PC-9 (cell line): Measurements from ENCODE around the gene NAT16. TPM values are rescaled to one million over a fixed set of nuclear protein-coding genes. Genes with fewer than 3 reads are reported as not detected.

Experiments used
- BruUV-seq: library from RNA; stranded (reverse); fragments of 400-500 nt; replicated peaks from 2 replicates; lab custom pipeline; 2021; lab: Mats Ljungman, UMichigan
- CTCF ChIA-PET: fragments of 300-600 bp; sonication (Branson Sonifier 250); formaldehyde crosslinking; loops from one replicate; lab custom pipeline; 2022; ENCODE audit warnings: antibody characterized with exemption; lab: Charles Lee
- POLR2A ChIA-PET: fragments of 300-600 bp; sonication (Branson Sonifier 250); formaldehyde crosslinking; loops from one replicate; lab custom pipeline; 2022; ENCODE audit warnings: antibody characterized with exemption; ENCODE audit not compliant: unreplicated experiment; lab: Charles Lee
- DNase-seq, 2 experiments: peaks; one replicate each; pipeline versions ENCODE4 v3.0.0 to v3.0.0-alpha.2; 2015 to 2022; ENCODE audit warnings: mixed read lengths in 1 of 2
- H2AFZ ChIP-seq: fragments of 200-600 bp; sonication (generic); 2 replicates; pipeline ENCODE4 v1.8.1; 2017; ENCODE audit warnings: antibody characterized with exemption
- H3F3A ChIP-seq: fragments of 200-600 bp; sonication (generic); 2 replicates; pipeline ENCODE4 v1.8.1; 2017; ENCODE audit warnings: antibody characterized with exemption, mild to moderate bottlenecking, low read depth; ENCODE audit not compliant: insufficient read depth
- H3K27ac ChIP-seq: fragments of 200-600 bp; sonication (generic); 2 replicates; pipeline ENCODE4 v1.6.1; 2016; ENCODE audit warnings: mixed run types
- H3K27me3 ChIP-seq: fragments of 200-600 bp; sonication (generic); 2 replicates; pipeline ENCODE4 v1.6.1; 2016; ENCODE audit warnings: low read depth, mixed run types; ENCODE audit not compliant: insufficient read depth
- H3K36me3 ChIP-seq: fragments of 200-600 bp; sonication (generic); 2 replicates; pipeline ENCODE4 v1.6.1; 2016; ENCODE audit warnings: low read depth, mixed run types
- H3K4me1 ChIP-seq: fragments of 200-600 bp; sonication (generic); replicated peaks from 2 replicates; pipeline ENCODE4 v1.6.1; 2016; ENCODE audit warnings: mixed run types; ENCODE audit not compliant: insufficient read depth
- H3K4me2 ChIP-seq: fragments of 200-600 bp; sonication (generic); 2 replicates; pipeline ENCODE4 v1.6.1; 2017; ENCODE audit warnings: mixed run types
- H3K4me3 ChIP-seq: fragments of 200-600 bp; sonication (generic); 2 replicates; pipeline ENCODE4 v1.6.1; 2016; ENCODE audit warnings: mixed run types
- H3K79me2 ChIP-seq: fragments of 200-600 bp; sonication (generic); 2 replicates; pipeline ENCODE4 v1.6.1; 2017; ENCODE audit warnings: low read depth, mixed run types
- H3K9me2 ChIP-seq: fragments of 200-600 bp; sonication (generic); 2 replicates; pipeline ENCODE4 v1.8.1; 2017; ENCODE audit warnings: mild to moderate bottlenecking; ENCODE audit not compliant: insufficient read depth
- H3K9me3 ChIP-seq: fragments of 200-600 bp; sonication (generic); 2 replicates; pipeline ENCODE4 v1.8.1; 2016; ENCODE audit warnings: low read depth; ENCODE audit not compliant: insufficient read depth
- H4K20me1 ChIP-seq: fragments of 200-600 bp; sonication (generic); 2 replicates; pipeline ENCODE4 v1.8.1; 2017; ENCODE audit not compliant: insufficient read depth
- CTCF ChIP-seq: fragments of 200-600 bp; sonication (generic); conservative IDR thresholded peaks from 2 replicates; pipeline ENCODE4 v1.6.1; 2017; ENCODE audit warnings: mixed run types, antibody characterized with exemption, mild to moderate bottlenecking, moderate library complexity
- EZH2 ChIP-seq: fragments of 200-600 bp; sonication (generic); IDR thresholded peaks from 2 replicates; pipeline ENCODE4 v1.8.0; 2017; ENCODE audit warnings: antibody characterized with exemption, low read depth
- intact Hi-C: fragments of 100-400 bp; cut with micrococcal nuclease; formaldehyde crosslinking; loops from one replicate; pipeline ENCODE4 v1.10.0; 2022; ENCODE audit not compliant: unreplicated experiment
- total RNA-seq: library from RNA; stranded (reverse); gene quantifications from 2 replicates; pipeline ENCODE4 v1.2.3, GENCODE V29; 2021

NAT16 gene
- total RNA-seq, 1 experiment from 2014 or later = not detected

GRCh38 chr7:101138213-101138870 is 41.8 kb downstream of the NAT16 start:
- peak; percentile 89 to 93 for DNase-seq
- peak overlapping the region; percentile 11; the same call in 1 of the 2 replicates for H3K4me3 ChIP-seq
- no peaks in the 10 kb centered on the region for H3K79me2 ChIP-seq
- BruUV-seq = TSS peak; percentile 90
- peaks cover 53% of the 10 kb centered on the region for H3K4me1 ChIP-seq
- no peak for TF ChIP-seq EZH2
- TF ChIP-seq CTCF = peak; percentile 98
- intact Hi-C loops = loop anchor here (1.0 to 5.0 kb wide), 7 partner anchors 21 to 246 kb away; partner anchors contain the start of gene MUC12
- H3K27me3 ChIP-seq = no peaks in the 10 kb centered on the region
- CTCF ChIA-PET = interaction anchor here (0.6 to 1.1 kb wide), 4 partner anchors 10 to 110 kb away, joined by 3 to 12 read pairs (median 4); partner anchors contain the start of gene TRIM56
- peak overlapping the region; percentile 91 for H3K27ac ChIP-seq
- no peak overlapping the region for H2AFZ ChIP-seq
- H3K4me2 ChIP-seq = peak overlapping the region; percentile 77
- H3K36me3 ChIP-seq = no peaks in the 10 kb centered on the region
- peaks cover 45% of the 10 kb centered on the region for H3F3A ChIP-seq
- H3K9me2 ChIP-seq = no peaks in the 10 kb centered on the region
- no peaks in the 10 kb centered on the region for H3K9me3 ChIP-seq
- POLR2A ChIA-PET = interaction anchor here (0.6 to 1.0 kb wide), 3 partner anchors 53 to 249 kb away, joined by 3 to 7 read pairs (median 3); partner anchors contain the start of gene UFSP1
- H4K20me1 ChIP-seq = no peaks in the 10 kb centered on the region

GRCh38 chr7:101137651-101138212 is 42.4 kb downstream of the NAT16 start:
- no peak for DNase-seq
- H4K20me1 ChIP-seq = no peaks in the 10 kb centered on the region
- H3K27me3 ChIP-seq = no peaks in the 10 kb centered on the region
- H3K36me3 ChIP-seq = no peaks in the 10 kb centered on the region
- no peaks in the 10 kb centered on the region for H3K79me2 ChIP-seq
- H3K9me2 ChIP-seq = no peaks in the 10 kb centered on the region
- CTCF ChIA-PET = interaction anchor here (0.6 kb wide), 1 partner anchor 112 kb away, joined by 3 read pairs; no protein-coding TSS in a partner anchor
- H3F3A ChIP-seq = peaks cover 45% of the 10 kb centered on the region
- H3K4me3 ChIP-seq = peak overlapping the region; percentile 11; the same call in 1 of the 2 replicates
- no peaks in the 10 kb centered on the region for H3K9me3 ChIP-seq
- POLR2A ChIA-PET = no interaction called here
- no TSS peak for BruUV-seq
- H3K4me2 ChIP-seq = peak overlapping the region; percentile 77
- no peak overlapping the region for H2AFZ ChIP-seq
- TF ChIP-seq EZH2 (no peak), CTCF (no peak)
- peak overlapping the region; percentile 91 for H3K27ac ChIP-seq
- intact Hi-C loops = loop anchor here (1.0 to 5.0 kb wide), 7 partner anchors 20 to 245 kb away; partner anchors contain the start of gene MUC12
- H3K4me1 ChIP-seq = peaks cover 53% of the 10 kb centered on the region

GRCh38 chr7:101134399-101134980 is 45.6 kb downstream of the NAT16 start:
- CTCF ChIA-PET = no interaction called here
- H2AFZ ChIP-seq = no peak overlapping the region

More at GRCh38 chr7:101134399-101134980, 45.6 kb downstream of the NAT16 start:
- Histone ChIP-seq H3K27me3 (no peaks in the 10 kb centered on the region), H3K36me3 (no peaks in the 10 kb centered on the region), H3K4me2 (no peak overlapping the region), H3K4me3 (no peak overlapping the region), H4K20me1 (no peaks in the 10 kb centered on the region), H3K79me2 (no peaks in the 10 kb centered on the region), H3K4me1 (peaks cover 34% of the 10 kb centered on the region), H3K27ac (no peak overlapping the region), H3K9me2 (no peaks in the 10 kb centered on the region), H3K9me3 (no peaks in the 10 kb centered on the region), H3F3A (peaks cover 32% of the 10 kb centered on the region)
- BruUV-seq = no TSS peak
- TF ChIP-seq EZH2 = no peak
- TF ChIP-seq CTCF = no peak
- POLR2A ChIA-PET = interaction anchor here (0.6 kb wide), 1 partner anchor 232 kb away, joined by 3 read pairs; no protein-coding TSS in a partner anchor
- intact Hi-C loops = no loop called here
- DNase-seq = no peak
